Measurements from ENCODE around the gene ARHGAP15.

The ARHGAP15 gene

GRCh38 chr2:143697744-143698143 lies 568.5 kb downstream of the ARHGAP15 start:
- no peak overlapping the region for H3K4me3 ChIP-seq (ENCODE audit: insufficient read length, low read depth)
- H3K9ac ChIP-seq (ENCODE audit: insufficient read length, low read depth): no peak overlapping the region
- TF ChIP-seq SUZ12 (IDR thresholded peaks at IDR 0.05; ENCODE audit: extremely low read depth, insufficient read depth, insufficient read length) (no peak), ZNF274 (IDR thresholded peaks at IDR 0.05; ENCODE audit: low read depth, low read length) (no peak), YY1 (IDR thresholded peaks at IDR 0.05; ENCODE audit: insufficient read depth, insufficient read length) (no peak)
- H3K9me3 ChIP-seq (ENCODE audit: insufficient read depth, low read length): peaks cover 2% of the 10 kb centered on the region; the same call in 1 of the 2 replicates
- no peaks in the 10 kb centered on the region for H3K27me3 ChIP-seq (ENCODE audit: insufficient read depth, insufficient read length)
- H3K36me3 ChIP-seq (ENCODE audit: insufficient read depth, insufficient read length, low read length): no peaks in the 10 kb centered on the region
- no peaks in the 10 kb centered on the region for H3K4me1 ChIP-seq (ENCODE audit: insufficient read depth, insufficient read length)
- no peak for DNase-seq (ENCODE audit: low read depth, low spot score)

GRCh38 chr2:143698352-143698751 lies 569.1 kb downstream of the ARHGAP15 start:
- Histone ChIP-seq H3K36me3 (ENCODE audit: insufficient read depth, insufficient read length, low read length) (no peaks in the 10 kb centered on the region), H3K9ac (ENCODE audit: insufficient read length, low read depth) (no peak overlapping the region), H3K4me1 (ENCODE audit: insufficient read depth, insufficient read length) (no peaks in the 10 kb centered on the region), H3K27me3 (ENCODE audit: insufficient read depth, insufficient read length) (no peaks in the 10 kb centered on the region), H3K4me3 (ENCODE audit: insufficient read length, low read depth) (no peak overlapping the region), H3K9me3 (ENCODE audit: insufficient read depth, low read length) (peaks cover 5% of the 10 kb centered on the region; the same call in 1 of the 2 replicates)
- DNase-seq (ENCODE audit: low read depth, low spot score): no peak
- no peak for TF ChIP-seq YY1 (IDR thresholded peaks at IDR 0.05; ENCODE audit: insufficient read depth, insufficient read length)
- no peak for TF ChIP-seq ZNF274 (IDR thresholded peaks at IDR 0.05; ENCODE audit: low read depth, low read length)
- TF ChIP-seq SUZ12 (IDR thresholded peaks at IDR 0.05; ENCODE audit: extremely low read depth, insufficient read depth, insufficient read length): no peak

- TF ChIP-seq ZNF274 (IDR thresholded peaks at IDR 0.05; ENCODE audit: low read depth, low read length): no peak
- TF ChIP-seq YY1 (IDR thresholded peaks at IDR 0.05; ENCODE audit: insufficient read depth, insufficient read length): no peak
- TF ChIP-seq SUZ12 (IDR thresholded peaks at IDR 0.05; ENCODE audit: extremely low read depth, insufficient read depth, insufficient read length): no peak
- H3K9me3 ChIP-seq (ENCODE audit: insufficient read depth, low read length): peaks cover 5% of the 10 kb centered on the region; the same call in 1 of the 2 replicates
- no peaks in the 10 kb centered on the region for H3K36me3 ChIP-seq (ENCODE audit: insufficient read depth, insufficient read length, low read length)
- DNase-seq (ENCODE audit: low read depth, low spot score): no peak
- H3K4me3 ChIP-seq (ENCODE audit: insufficient read length, low read depth): no peak overlapping the region
- H3K27me3 ChIP-seq (ENCODE audit: insufficient read depth, insufficient read length): no peaks in the 10 kb centered on the region
- no peak overlapping the region for H3K9ac ChIP-seq (ENCODE audit: insufficient read length, low read depth)
- H3K4me1 ChIP-seq (ENCODE audit: insufficient read depth, insufficient read length): no peaks in the 10 kb centered on the region
These were observed 569.8 kb downstream of the ARHGAP15 start for GRCh38 chr2:143698888-143699570.

GRCh38 chr2:143700865-143701264 lies 571.6 kb downstream of the ARHGAP15 start:
- TF ChIP-seq ZNF274 (IDR thresholded peaks at IDR 0.05; ENCODE audit: low read depth, low read length) (no peak), SUZ12 (IDR thresholded peaks at IDR 0.05; ENCODE audit: extremely low read depth, insufficient read depth, insufficient read length) (no peak), YY1 (IDR thresholded peaks at IDR 0.05; ENCODE audit: insufficient read depth, insufficient read length) (no peak)
- Histone ChIP-seq H3K4me3 (ENCODE audit: insufficient read length, low read depth) (no peak overlapping the region), H3K9me3 (ENCODE audit: insufficient read depth, low read length) (peaks cover 5% of the 10 kb centered on the region; the same call in 1 of the 2 replicates), H3K9ac (ENCODE audit: insufficient read length, low read depth) (no peak overlapping the region), H3K36me3 (ENCODE audit: insufficient read depth, insufficient read length, low read length) (no peaks in the 10 kb centered on the region), H3K4me1 (ENCODE audit: insufficient read depth, insufficient read length) (no peaks in the 10 kb centered on the region), H3K27me3 (ENCODE audit: insufficient read depth, insufficient read length) (no peaks in the 10 kb centered on the region)
- no peak for DNase-seq (ENCODE audit: low read depth, low spot score)

GRCh38 chr2:143701785-143702184 lies 572.6 kb downstream of the ARHGAP15 start:
- Histone ChIP-seq H3K9me3 (ENCODE audit: insufficient read depth, low read length) (peaks cover 5% of the 10 kb centered on the region; the same call in 1 of the 2 replicates), H3K27me3 (ENCODE audit: insufficient read depth, insufficient read length) (no peaks in the 10 kb centered on the region), H3K9ac (ENCODE audit: insufficient read length, low read depth) (no peak overlapping the region), H3K4me1 (ENCODE audit: insufficient read depth, insufficient read length) (no peaks in the 10 kb centered on the region), H3K4me3 (ENCODE audit: insufficient read length, low read depth) (no peak overlapping the region), H3K36me3 (ENCODE audit: insufficient read depth, insufficient read length, low read length) (no peaks in the 10 kb centered on the region)
- no peak for TF ChIP-seq YY1 (IDR thresholded peaks at IDR 0.05; ENCODE audit: insufficient read depth, insufficient read length)
- no peak for TF ChIP-seq SUZ12 (IDR thresholded peaks at IDR 0.05; ENCODE audit: extremely low read depth, insufficient read depth, insufficient read length)
- no peak for TF ChIP-seq ZNF274 (IDR thresholded peaks at IDR 0.05; ENCODE audit: low read depth, low read length)
- DNase-seq (ENCODE audit: low read depth, low spot score): no peak

GRCh38 chr2:143702931-143703330 lies 573.7 kb downstream of the ARHGAP15 start:
- no peaks in the 10 kb centered on the region for H3K4me1 ChIP-seq (ENCODE audit: insufficient read depth, insufficient read length)
- DNase-seq (ENCODE audit: low read depth, low spot score): no peak
- peaks cover 5% of the 10 kb centered on the region; the same call in 1 of the 2 replicates for H3K9me3 ChIP-seq (ENCODE audit: insufficient read depth, low read length)
- no peaks in the 10 kb centered on the region for H3K27me3 ChIP-seq (ENCODE audit: insufficient read depth, insufficient read length)
- H3K4me3 ChIP-seq (ENCODE audit: insufficient read length, low read depth): no peak overlapping the region
- no peak for TF ChIP-seq SUZ12 (IDR thresholded peaks at IDR 0.05; ENCODE audit: extremely low read depth, insufficient read depth, insufficient read length)
- TF ChIP-seq ZNF274 (IDR thresholded peaks at IDR 0.05; ENCODE audit: low read depth, low read length): no peak
- TF ChIP-seq YY1 (IDR thresholded peaks at IDR 0.05; ENCODE audit: insufficient read depth, insufficient read length): no peak
- H3K36me3 ChIP-seq (ENCODE audit: insufficient read depth, insufficient read length, low read length): no peaks in the 10 kb centered on the region
- no peak overlapping the region for H3K9ac ChIP-seq (ENCODE audit: insufficient read length, low read depth)

GRCh38 chr2:143704451-143705106 lies 575.4 kb downstream of the ARHGAP15 start:
- no peak for DNase-seq (ENCODE audit: low read depth, low spot score)
- H3K36me3 ChIP-seq (ENCODE audit: insufficient read depth, insufficient read length, low read length): no peaks in the 10 kb centered on the region
- peaks cover 5% of the 10 kb centered on the region; the same call in 1 of the 2 replicates for H3K9me3 ChIP-seq (ENCODE audit: insufficient read depth, low read length)
- no peak overlapping the region for H3K4me3 ChIP-seq (ENCODE audit: insufficient read length, low read depth)
- TF ChIP-seq SUZ12 (IDR thresholded peaks at IDR 0.05; ENCODE audit: extremely low read depth, insufficient read depth, insufficient read length): no peak
- TF ChIP-seq ZNF274 (IDR thresholded peaks at IDR 0.05; ENCODE audit: low read depth, low read length): no peak
- TF ChIP-seq YY1 (IDR thresholded peaks at IDR 0.05; ENCODE audit: insufficient read depth, insufficient read length): no peak
- H3K9ac ChIP-seq (ENCODE audit: insufficient read length, low read depth): no peak overlapping the region
- H3K27me3 ChIP-seq (ENCODE audit: insufficient read depth, insufficient read length): no peaks in the 10 kb centered on the region
- no peaks in the 10 kb centered on the region for H3K4me1 ChIP-seq (ENCODE audit: insufficient read depth, insufficient read length)

All from NT2/D1 (cell line).